T-helper 2 cell treated with Interferon-gamma antibody and Interleukin-4, amounts not matched to agents 5 μg/mL and 100 μg/mL, for 36 hours (primary cell): Measurements from ENCODE around the gene OR9G4.

Experiments
- DNase-seq: peaks from one replicate; pipeline ENCODE4 v3.0.0; 2021; ENCODE audit warnings: low spot score
- H3K27ac Mint-ChIP-seq: one replicate; pipeline ENCODE4 v1.8.0; 2021; ENCODE audit warnings: mild to moderate bottlenecking, mixed read lengths
- H3K27me3 Mint-ChIP-seq: one replicate; pipeline ENCODE4 v1.8.0; 2021; ENCODE audit warnings: low read depth, mixed read lengths
- H3K36me3 Mint-ChIP-seq: one replicate; pipeline ENCODE4 v1.8.0; 2021; ENCODE audit warnings: low read depth, mixed read lengths
- H3K4me1 Mint-ChIP-seq: one replicate; pipeline ENCODE4 v1.8.0; 2021; ENCODE audit warnings: low read depth, mixed read lengths
- H3K4me3 Mint-ChIP-seq: one replicate; pipeline ENCODE4 v1.8.0; 2022; ENCODE audit warnings: mild to moderate bottlenecking, moderate library complexity, mixed read lengths
- H3K9me3 Mint-ChIP-seq: one replicate; pipeline ENCODE4 v1.8.0; 2021; ENCODE audit warnings: mixed read lengths

Gene OR9G4

DNA sequence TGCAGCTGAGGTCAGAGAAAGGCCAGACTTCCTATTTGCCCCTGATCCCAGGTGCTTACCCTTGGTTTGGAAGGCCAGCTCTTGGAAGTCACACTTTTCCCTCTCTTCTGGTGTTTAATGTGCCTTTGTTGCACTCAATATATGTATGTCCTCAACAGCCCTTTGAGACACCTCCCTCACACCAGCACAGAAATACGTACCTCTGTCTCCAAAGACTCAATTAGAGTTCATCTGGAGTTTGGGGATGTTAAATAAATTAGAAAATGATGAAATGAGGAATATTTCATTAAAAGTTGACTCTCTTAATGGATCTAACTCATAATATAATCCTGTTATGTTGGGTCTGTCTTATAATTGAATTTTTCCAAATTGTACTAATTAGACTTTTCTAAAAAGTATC is at the start of gene OR9G4:
Gene OR9G4 (minus strand): TSS at position 101 of the 400 bp plus-strand sequence. CDS start 4,931 bp downstream, outside the sequence.
- H3K4me3 Mint-ChIP-seq: no peak within 1 kb of the TSS
- peaks cover 33% of the 10 kb centered on the region for H3K9me3 Mint-ChIP-seq
- H3K27me3 Mint-ChIP-seq: no peaks in the 10 kb centered on the region
- H3K36me3 Mint-ChIP-seq: no peaks in the 10 kb centered on the region
- H3K27ac Mint-ChIP-seq: no peak within 1 kb of the TSS
- no peaks in the 10 kb centered on the region for H3K4me1 Mint-ChIP-seq
- DNase-seq: no peak

DNA sequence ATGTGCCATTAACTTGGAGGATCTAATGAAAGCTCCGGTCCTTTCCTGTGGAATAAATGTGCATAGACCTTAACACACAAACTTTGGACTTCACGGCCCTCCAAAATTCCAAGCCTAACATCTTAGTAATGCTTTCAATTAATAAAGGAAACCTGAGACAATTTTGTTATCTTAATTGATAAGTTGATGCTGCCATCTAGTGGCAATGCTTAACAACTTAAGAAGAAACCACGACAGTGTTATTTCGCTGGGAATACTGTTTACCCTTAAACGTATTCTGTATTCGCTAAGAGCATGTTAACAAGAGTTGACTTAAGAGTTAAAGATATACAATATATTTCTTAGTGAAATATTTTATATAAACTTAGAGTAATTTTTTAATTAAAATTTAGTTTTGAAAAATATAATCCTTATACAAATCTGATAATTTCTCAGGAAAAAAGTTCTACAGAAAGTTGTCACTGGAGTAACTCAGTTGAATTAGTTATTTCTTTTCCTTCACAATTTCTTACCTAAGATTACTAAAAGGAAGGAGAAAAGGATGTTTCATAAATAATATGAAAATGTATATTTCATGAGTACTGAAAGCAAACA is 35.0 kb upstream of the OR9G4 start:
- no peaks in the 10 kb centered on the region for H3K9me3 Mint-ChIP-seq
- H3K27me3 Mint-ChIP-seq: no peaks in the 10 kb centered on the region
- H3K4me1 Mint-ChIP-seq: no peaks in the 10 kb centered on the region
- no peak overlapping the region for H3K27ac Mint-ChIP-seq
- no peak for DNase-seq
- H3K4me3 Mint-ChIP-seq: no peak overlapping the region
- H3K36me3 Mint-ChIP-seq: no peaks in the 10 kb centered on the region

DNA sequence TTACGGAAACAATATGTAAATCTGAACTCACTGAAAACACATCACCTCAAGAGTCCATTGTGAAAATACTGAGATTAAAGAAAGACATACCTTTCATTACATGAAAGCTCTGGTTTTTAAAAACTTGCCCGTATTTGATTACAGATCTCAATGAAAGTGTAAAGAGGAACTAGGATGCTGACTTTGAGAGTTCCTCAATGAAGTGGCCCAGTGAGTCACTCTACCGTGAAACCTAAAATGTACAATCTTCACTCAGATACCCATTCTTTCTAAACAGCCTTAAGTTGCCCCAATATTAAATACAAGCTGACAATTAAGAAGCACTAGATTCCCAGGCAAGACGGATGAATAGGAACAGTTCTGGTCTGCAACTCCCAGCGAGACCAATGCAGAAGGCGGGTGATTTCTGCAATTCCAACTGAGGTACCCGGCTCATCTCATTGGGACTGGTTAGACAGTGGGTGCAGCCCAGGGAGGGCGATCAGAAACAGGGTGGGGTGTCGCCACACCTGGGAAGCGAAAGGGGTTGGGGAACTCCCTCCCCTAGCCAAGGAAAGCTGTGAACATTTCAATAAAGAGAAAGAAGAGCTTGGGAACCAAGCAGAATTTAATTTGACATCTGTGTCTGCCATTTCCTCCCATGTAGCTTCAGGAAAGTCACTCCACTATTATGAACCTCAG is 33.8 kb upstream of the OR9G4 start:
- no peaks in the 10 kb centered on the region for H3K27me3 Mint-ChIP-seq

DNA sequence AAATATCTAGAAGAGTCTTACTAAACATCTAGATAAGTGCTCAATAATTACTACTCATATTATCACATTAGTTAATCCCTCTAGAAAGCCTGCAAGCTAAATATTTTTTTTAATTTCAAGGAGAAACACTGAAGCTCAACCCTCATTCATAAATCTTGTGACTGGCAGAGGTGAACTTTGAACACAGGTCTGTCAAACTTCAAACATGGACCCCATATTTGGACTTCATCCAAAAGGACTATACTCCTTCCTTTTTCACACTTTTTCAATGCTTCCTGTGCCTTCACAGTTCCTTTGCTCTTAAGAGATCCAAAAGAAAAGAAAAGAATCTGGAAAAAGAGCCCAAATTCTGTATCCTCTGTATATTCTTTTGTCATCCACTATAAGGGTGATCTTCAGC is 28.3 kb upstream of the OR9G4 start:
- H3K9me3 Mint-ChIP-seq: no peaks in the 10 kb centered on the region
- no peaks in the 10 kb centered on the region for H3K27me3 Mint-ChIP-seq

More for the DNA sequence above, 33.8 kb upstream of the OR9G4 start:
- Mint-ChIP-seq H3K4me3 (no peak overlapping the region), H3K27ac (no peak overlapping the region), H3K4me1 (no peaks in the 10 kb centered on the region), H3K36me3 (no peaks in the 10 kb centered on the region), H3K9me3 (no peaks in the 10 kb centered on the region)
- no peak for DNase-seq

DNA sequence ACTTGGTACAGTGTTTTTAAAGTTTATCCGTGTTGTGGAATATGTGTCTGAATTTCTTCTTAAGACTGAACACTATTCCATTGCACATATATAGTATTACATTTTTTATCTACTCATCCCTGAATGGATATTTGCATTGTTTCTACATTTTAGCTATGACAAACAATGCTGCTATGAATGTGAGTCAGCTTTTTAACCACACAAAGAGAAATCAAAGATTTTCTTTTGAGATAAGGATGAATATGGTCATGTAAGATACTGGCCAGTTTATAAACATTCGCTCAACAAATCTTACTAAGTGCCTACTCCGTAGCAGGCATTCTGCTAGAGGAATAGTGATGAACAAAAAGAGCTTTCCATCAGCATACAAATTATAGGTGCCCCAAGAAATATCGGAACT is 16.5 kb upstream of the OR9G4 start:
- Mint-ChIP-seq H3K4me1 (no peaks in the 10 kb centered on the region), H3K27ac (no peak overlapping the region), H3K27me3 (no peaks in the 10 kb centered on the region), H3K4me3 (no peak overlapping the region), H3K36me3 (no peaks in the 10 kb centered on the region), H3K9me3 (no peaks in the 10 kb centered on the region)
- DNase-seq: no peak

More for the DNA sequence above, 28.3 kb upstream of the OR9G4 start:
- DNase-seq: no peak
- Mint-ChIP-seq H3K4me3 (no peak overlapping the region), H3K4me1 (no peaks in the 10 kb centered on the region), H3K27ac (no peak overlapping the region), H3K36me3 (no peaks in the 10 kb centered on the region)

DNA sequence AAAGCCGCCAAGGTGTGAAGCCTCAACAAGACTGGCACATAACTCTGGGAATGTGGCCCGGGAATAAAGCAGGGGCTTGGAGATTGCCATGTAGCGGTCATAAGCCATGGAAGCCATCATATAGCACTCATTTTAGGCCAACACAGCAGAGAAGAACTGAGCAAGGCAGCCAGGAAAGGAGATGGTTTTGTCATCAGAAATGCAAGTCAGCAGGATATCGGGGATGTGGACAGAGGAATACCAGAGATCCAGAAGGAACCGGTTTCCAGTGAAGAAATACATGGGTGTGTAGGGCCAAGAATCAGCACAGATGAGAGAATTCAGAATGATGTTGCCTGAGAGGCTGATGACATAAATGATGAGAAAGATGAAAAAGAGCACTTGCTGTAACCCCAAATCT is 3.0 kb upstream of the OR9G4 start:
- Mint-ChIP-seq H3K27ac (no peak overlapping the region), H3K4me3 (no peak overlapping the region), H3K9me3 (peaks cover 33% of the 10 kb centered on the region), H3K36me3 (no peaks in the 10 kb centered on the region), H3K27me3 (no peaks in the 10 kb centered on the region), H3K4me1 (no peaks in the 10 kb centered on the region)
- no peak for DNase-seq

DNA sequence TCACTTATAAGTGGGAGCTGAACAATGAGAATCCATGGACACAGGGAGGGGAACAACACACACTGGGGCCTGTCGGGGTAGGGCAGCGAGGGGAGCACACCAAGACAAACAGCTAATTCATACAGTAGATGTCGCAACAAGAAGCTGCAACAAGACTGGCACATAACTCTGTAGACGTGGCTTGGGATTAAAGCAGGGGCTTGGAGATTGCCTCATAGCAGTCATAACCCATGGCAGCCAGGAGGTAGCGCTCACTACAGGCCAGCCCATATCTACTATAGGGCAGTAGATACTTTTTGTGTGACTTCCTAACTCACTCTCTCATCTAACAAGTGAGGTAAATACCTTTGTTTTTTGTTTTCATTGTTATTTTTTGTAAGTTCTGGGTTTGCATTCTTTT is 1.7 kb upstream of the OR9G4 start:
- no peaks in the 10 kb centered on the region for H3K27me3 Mint-ChIP-seq
- no peaks in the 10 kb centered on the region for H3K36me3 Mint-ChIP-seq
- peaks cover 35% of the 10 kb centered on the region for H3K9me3 Mint-ChIP-seq
- no peaks in the 10 kb centered on the region for H3K4me1 Mint-ChIP-seq
- no peak for DNase-seq
- no peak overlapping the region for H3K4me3 Mint-ChIP-seq
- H3K27ac Mint-ChIP-seq: no peak overlapping the region

DNA sequence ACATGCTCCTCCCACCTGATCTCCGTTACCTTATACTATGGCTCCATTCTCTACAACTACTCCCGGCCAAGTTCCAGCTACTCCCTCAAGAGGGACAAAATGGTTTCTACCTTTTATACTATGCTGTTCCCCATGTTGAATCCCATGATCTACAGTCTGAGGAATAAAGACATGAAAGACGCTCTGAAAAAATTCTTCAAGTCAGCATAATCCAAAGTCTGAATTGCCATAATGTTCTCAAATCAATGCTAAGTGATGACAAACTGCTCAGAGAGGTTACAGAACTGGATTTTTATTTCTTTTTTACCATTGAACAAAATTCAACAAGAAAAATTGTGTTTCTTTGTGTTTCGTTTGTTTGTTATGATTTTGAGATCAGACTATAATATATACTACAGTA is 7.6 kb downstream of the OR9G4 start:
- Mint-ChIP-seq H3K4me1 (no peaks in the 10 kb centered on the region), H3K27ac (no peak overlapping the region), H3K9me3 (peaks cover 10% of the 10 kb centered on the region), H3K27me3 (no peaks in the 10 kb centered on the region), H3K4me3 (no peak overlapping the region), H3K36me3 (no peaks in the 10 kb centered on the region)
- no peak for DNase-seq

DNA sequence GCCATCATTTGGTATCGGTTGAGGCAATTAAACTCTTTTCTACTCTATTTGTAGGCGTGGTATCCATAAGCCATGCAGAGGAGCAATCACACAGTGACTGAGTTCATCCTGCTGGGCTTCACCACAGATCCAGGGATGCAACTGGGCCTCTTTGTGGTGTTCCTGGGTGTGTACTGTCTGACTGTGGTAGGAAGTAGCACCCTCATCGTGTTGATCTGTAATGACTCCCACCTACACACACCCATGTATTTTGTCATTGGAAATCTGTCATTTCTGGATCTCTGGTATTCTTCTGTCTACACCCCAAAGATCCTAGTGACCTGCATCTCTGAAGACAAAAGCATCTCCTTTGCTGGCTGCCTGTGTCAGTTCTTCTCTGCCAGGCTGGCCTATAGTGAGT is 8.4 kb downstream of the OR9G4 start:
- DNase-seq: no peak
- Mint-ChIP-seq H3K4me3 (no peak overlapping the region), H3K4me1 (no peaks in the 10 kb centered on the region), H3K9me3 (peaks cover 10% of the 10 kb centered on the region), H3K27ac (no peak overlapping the region), H3K36me3 (no peaks in the 10 kb centered on the region), H3K27me3 (no peaks in the 10 kb centered on the region)

DNA sequence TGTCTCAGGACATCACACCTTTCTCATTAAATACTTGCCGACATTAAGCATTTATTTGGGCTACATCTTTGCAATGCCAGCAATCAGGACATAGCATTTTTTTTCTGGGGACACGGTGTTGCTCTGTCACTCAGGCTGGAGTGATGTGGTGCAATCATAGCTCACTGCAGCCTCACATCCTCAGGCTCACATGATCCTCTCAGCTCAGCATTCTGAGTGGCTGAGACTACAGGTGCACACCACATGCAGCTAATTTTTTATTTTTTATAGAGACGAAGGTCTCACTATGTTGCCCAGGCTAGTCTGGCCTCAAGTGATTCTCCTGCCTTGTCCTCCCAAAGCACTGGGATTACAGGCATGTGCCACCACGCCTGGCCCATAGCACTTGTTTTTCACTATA is 28.0 kb downstream of the OR9G4 start:
- Mint-ChIP-seq H3K36me3 (no peaks in the 10 kb centered on the region), H3K4me1 (no peaks in the 10 kb centered on the region), H3K9me3 (peaks cover 17% of the 10 kb centered on the region), H3K27ac (no peak overlapping the region), H3K4me3 (no peak overlapping the region), H3K27me3 (no peaks in the 10 kb centered on the region)
- DNase-seq: no peak

DNA sequence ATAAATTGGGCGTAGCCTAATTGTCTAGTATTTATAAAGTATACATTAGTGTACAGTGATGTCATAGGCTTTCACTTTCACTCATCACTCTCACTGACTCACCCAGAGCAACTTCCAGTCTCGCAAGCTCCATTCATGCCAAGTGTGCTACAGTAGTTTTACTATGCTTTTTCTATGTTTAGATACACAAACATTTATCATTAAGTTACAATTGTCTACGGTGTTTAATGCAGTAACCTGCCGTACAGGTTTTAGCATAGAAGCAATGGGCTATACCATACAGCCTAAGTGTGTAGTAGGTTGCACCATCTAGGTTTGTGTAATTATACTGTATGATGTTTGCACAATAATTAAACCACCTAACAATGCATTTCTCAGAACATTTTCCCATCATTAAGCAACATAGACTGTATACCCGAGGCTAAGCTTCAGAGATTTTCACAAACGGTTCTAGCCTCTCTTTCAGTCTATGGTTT is 32.1 kb downstream of the OR9G4 start:
- no peak overlapping the region for H3K27ac Mint-ChIP-seq
- no peaks in the 10 kb centered on the region for H3K36me3 Mint-ChIP-seq
- no peaks in the 10 kb centered on the region for H3K27me3 Mint-ChIP-seq
- no peak overlapping the region for H3K4me3 Mint-ChIP-seq
- peaks cover 24% of the 10 kb centered on the region for H3K9me3 Mint-ChIP-seq
- DNase-seq: no peak
- no peaks in the 10 kb centered on the region for H3K4me1 Mint-ChIP-seq

DNA sequence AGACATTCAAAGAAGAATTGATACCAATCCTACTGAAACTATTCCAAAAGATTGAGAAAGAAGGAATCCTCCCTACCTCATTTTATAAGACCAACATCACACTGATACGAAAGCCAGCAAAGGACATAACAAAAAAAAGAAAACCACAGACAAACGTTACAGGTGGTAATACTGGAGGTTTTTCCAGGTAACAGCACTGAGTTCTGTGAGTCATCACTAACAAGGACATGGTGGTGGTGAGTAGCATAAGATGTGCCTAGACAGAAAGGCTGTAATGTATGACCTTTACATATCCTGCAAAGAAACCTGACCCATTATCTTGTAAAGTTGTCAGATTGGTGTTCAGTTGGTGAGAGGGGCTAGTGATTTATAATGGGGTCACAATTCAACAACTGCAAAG is 34.3 kb downstream of the OR9G4 start:
- Mint-ChIP-seq H3K36me3 (no peaks in the 10 kb centered on the region), H3K27ac (no peak overlapping the region), H3K9me3 (peaks cover 27% of the 10 kb centered on the region), H3K4me1 (no peaks in the 10 kb centered on the region), H3K27me3 (no peaks in the 10 kb centered on the region), H3K4me3 (no peak overlapping the region)
- no peak for DNase-seq

DNA sequence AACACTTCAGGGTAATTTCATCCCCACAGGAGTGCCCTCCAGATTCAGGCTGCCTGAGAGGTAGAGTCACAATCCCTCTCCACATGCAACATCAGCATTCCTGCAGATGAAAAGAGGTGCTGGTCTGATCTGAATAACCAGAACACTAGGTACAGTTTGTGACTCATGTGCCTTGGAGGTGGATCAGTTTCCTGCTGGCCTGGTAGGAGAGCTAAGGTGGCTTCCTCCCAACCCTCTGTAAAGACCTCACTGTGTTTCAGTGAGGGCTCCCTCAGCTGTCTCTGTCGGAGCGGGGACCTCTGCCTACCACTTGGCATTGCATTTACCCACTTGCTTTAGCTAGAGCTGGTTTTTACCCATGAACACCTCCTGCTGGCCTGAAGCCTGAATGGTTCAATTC is 42.0 kb downstream of the OR9G4 start:
- no peak for DNase-seq
- H3K4me3 Mint-ChIP-seq: no peak overlapping the region
- H3K27ac Mint-ChIP-seq: no peak overlapping the region
- no peaks in the 10 kb centered on the region for H3K4me1 Mint-ChIP-seq
- H3K9me3 Mint-ChIP-seq: peaks cover 22% of the 10 kb centered on the region
- no peaks in the 10 kb centered on the region for H3K27me3 Mint-ChIP-seq
- no peaks in the 10 kb centered on the region for H3K36me3 Mint-ChIP-seq

DNA sequence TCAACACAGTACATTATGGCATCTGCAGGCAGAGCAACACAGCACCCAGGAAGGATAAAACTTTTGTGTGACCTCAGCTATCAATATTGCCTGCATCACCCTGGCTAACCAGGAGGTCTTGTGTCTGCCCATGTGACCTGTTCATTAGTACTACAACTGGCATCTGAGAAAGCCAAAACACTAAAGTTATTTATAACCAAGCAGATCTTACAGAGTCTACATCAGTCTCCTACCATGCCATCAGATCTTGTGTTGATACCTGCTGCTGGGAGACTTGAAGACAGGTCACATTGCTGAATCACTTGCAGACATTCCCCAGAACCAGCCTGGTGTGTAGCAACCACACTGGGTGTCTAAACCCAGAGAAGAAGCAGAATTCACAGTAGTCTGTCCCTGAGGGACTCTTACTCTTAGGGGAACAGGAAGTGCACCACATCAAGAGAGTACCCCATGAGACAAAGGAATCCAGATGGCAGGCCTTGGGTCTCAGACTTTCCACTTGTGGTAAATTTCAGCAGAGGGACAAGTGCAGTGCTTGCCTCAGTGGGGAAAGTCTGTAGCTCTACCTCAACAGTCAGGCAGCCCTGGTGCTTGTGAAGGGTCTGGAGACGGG is 42.6 kb downstream of the OR9G4 start:
- no peak for DNase-seq
- Mint-ChIP-seq H3K4me1 (no peaks in the 10 kb centered on the region), H3K9me3 (peaks cover 21% of the 10 kb centered on the region), H3K36me3 (no peaks in the 10 kb centered on the region), H3K27me3 (no peaks in the 10 kb centered on the region), H3K4me3 (no peak overlapping the region), H3K27ac (no peak overlapping the region)
